GM23338 (cell line): ENCODE results near the gene GAREM1. TPM values are rescaled to one million over a fixed set of nuclear protein-coding genes. Genes with fewer than 3 reads are reported as not detected.

Source experiments
- ATAC-seq: fragments of 200-7000 bp; cut with Tn5 transposase; 3 replicates; pipeline ENCODE4 v1.9.1; 2020
- DNase-seq: peaks from one replicate; pipeline ENCODE4 v3.0.0-alpha.2; 2015; ENCODE audit warnings: low spot score
- H2AFZ ChIP-seq: fragments of 200-600 bp; sonication (generic); 2 replicates; pipeline ENCODE4 v1.8.0; 2016; ENCODE audit warnings: antibody characterized with exemption, mild to moderate bottlenecking, moderate library complexity
- H3F3A ChIP-seq: fragments of 200-600 bp; sonication (generic); replicated peaks from 2 replicates; pipeline ENCODE4 v1.8.0; 2017; ENCODE audit warnings: antibody characterized with exemption, mixed run types, low read depth
- H3K27ac ChIP-seq: fragments of 200-600 bp; sonication (generic); 2 replicates; pipeline ENCODE4 v1.6.1; 2016; ENCODE audit warnings: low read depth
- H3K27me3 ChIP-seq: fragments of 200-600 bp; sonication (generic); 2 replicates; pipeline ENCODE4 v1.8.0; 2016; ENCODE audit warnings: mild to moderate bottlenecking, mixed run types, moderate library complexity; ENCODE audit not compliant: insufficient read depth
- H3K36me3 ChIP-seq: fragments of 200-600 bp; sonication (generic); 2 replicates; pipeline ENCODE4 v1.8.0; 2016; ENCODE audit warnings: mild to moderate bottlenecking; ENCODE audit not compliant: insufficient read depth
- H3K4me1 ChIP-seq: fragments of 200-600 bp; sonication (generic); 2 replicates; pipeline ENCODE4 v1.8.0; 2016; ENCODE audit warnings: mild to moderate bottlenecking, moderate library complexity; ENCODE audit not compliant: insufficient read depth
- H3K4me2 ChIP-seq: fragments of 200-600 bp; sonication (generic); 2 replicates; pipeline ENCODE4 v1.7.1; 2017; ENCODE audit warnings: mixed run types
- H3K4me3 ChIP-seq: fragments of 200-600 bp; sonication (generic); 2 replicates; pipeline ENCODE4 v1.6.1; 2016; ENCODE audit warnings: mixed run types
- H3K79me2 ChIP-seq: fragments of 200-600 bp; sonication (generic); replicated peaks from 2 replicates; pipeline ENCODE4 v1.8.0; 2017; ENCODE audit warnings: mild to moderate bottlenecking; ENCODE audit not compliant: insufficient read depth
- H3K9me2 ChIP-seq: fragments of 200-600 bp; sonication (generic); 2 replicates; pipeline ENCODE4 v1.8.0; 2017; ENCODE audit not compliant: insufficient read depth
- H4K20me1 ChIP-seq: fragments of 200-600 bp; sonication (generic); replicated peaks from 2 replicates; pipeline ENCODE4 v1.8.0; 2017; ENCODE audit warnings: mild to moderate bottlenecking; ENCODE audit not compliant: insufficient read depth
- H3K27ac Mint-ChIP-seq: 2 replicates; pipeline ENCODE4 v1.8.0; 2020; ENCODE audit warnings: inconsistent platforms, mild to moderate bottlenecking, moderate library complexity, mixed read lengths
- H3K27me3 Mint-ChIP-seq: 3 replicates; pipeline ENCODE4 v1.8.0; 2022; ENCODE audit warnings: low read depth, mild to moderate bottlenecking, moderate library complexity, mixed read lengths, inconsistent platforms; ENCODE audit not compliant: insufficient read depth, poor library complexity
- H3K36me3 Mint-ChIP-seq: 3 replicates; pipeline ENCODE4 v1.8.0; 2021; ENCODE audit warnings: low read depth, mild to moderate bottlenecking, inconsistent platforms, moderate library complexity, mixed read lengths
- H3K4me1 Mint-ChIP-seq: 3 replicates; pipeline ENCODE4 v1.8.0; 2020; ENCODE audit warnings: mild to moderate bottlenecking, inconsistent platforms, mixed read lengths
- H3K4me3 Mint-ChIP-seq: 3 replicates; pipeline ENCODE4 v1.8.0; 2021; ENCODE audit warnings: moderate library complexity, mild to moderate bottlenecking, inconsistent platforms, mixed read lengths
- H3K9me3 Mint-ChIP-seq: 3 replicates; pipeline ENCODE4 v1.8.0; 2020; ENCODE audit warnings: moderate library complexity, mild to moderate bottlenecking, inconsistent platforms, mixed read lengths
- CREB1 ChIP-seq: fragments of 250-450 bp; sonication (Bioruptor Pico); IDR thresholded peaks from 2 replicates; pipeline ENCODE4 v1.5.0; 2020; ENCODE audit warnings: low read depth, mild to moderate bottlenecking, moderate library complexity
- CTCF ChIP-seq, 2 experiments: fragments of 200-600 bp in 1 of 2; sonication (generic) in 1 of 2; conservative IDR thresholded peaks; 2 replicates each; pipeline versions ENCODE4 v1.5.1 to v1.6.1; 2016 to 2017; ENCODE audit warnings: antibody characterized with exemption in 2 of 2, low read depth in 2 of 2, mild to moderate bottlenecking in 2 of 2, moderate library complexity in 1 of 2
- EZH2 ChIP-seq: fragments of 200-600 bp; sonication (generic); IDR thresholded peaks from one replicate; pipeline ENCODE4 v1.8.0; 2017; ENCODE audit warnings: antibody characterized with exemption, mild to moderate bottlenecking, low read depth; ENCODE audit not compliant: unreplicated experiment
- EZH2phosphoT487 ChIP-seq: fragments of 200-600 bp; sonication (generic); IDR thresholded peaks from one replicate; pipeline ENCODE4 v1.8.1; 2018; ENCODE audit warnings: antibody characterized with exemption; ENCODE audit not compliant: unreplicated experiment
- JUNB ChIP-seq: IDR thresholded peaks from one replicate; pipeline ENCODE4 v1.6.1; 2016; ENCODE audit warnings: antibody characterized with exemption; ENCODE audit not compliant: unreplicated experiment
- NANOG ChIP-seq: IDR thresholded peaks from 2 replicates; pipeline ENCODE4 v1.6.1; 2016; ENCODE audit warnings: antibody characterized with exemption, borderline replicate concordance
- POLR2AphosphoS5 ChIP-seq: IDR thresholded peaks from 2 replicates; pipeline ENCODE4 v1.6.1; 2016; ENCODE audit warnings: antibody characterized with exemption, low read depth
- STAT1 ChIP-seq: IDR thresholded peaks from one replicate; pipeline ENCODE4 v1.6.1; 2016; ENCODE audit warnings: antibody characterized with exemption; ENCODE audit not compliant: unreplicated experiment
- ZNF114 ChIP-seq: fragments of 250-450 bp; sonication (Bioruptor Pico); IDR thresholded peaks from 2 replicates; pipeline ENCODE4 v1.5.0; 2020; ENCODE audit warnings: mild to moderate bottlenecking, moderate library complexity
- ZNF331 ChIP-seq: fragments of 250-450 bp; sonication (Bioruptor Pico); IDR thresholded peaks from 2 replicates; pipeline ENCODE4 v1.5.0; 2020; ENCODE audit warnings: low read depth, mild to moderate bottlenecking, moderate library complexity
- polyA plus RNA-seq: library from polyadenylated mRNA; unstranded; fragments of >200 nt; fragmentation: Nextera tagmentation; extraction: Ambion mirVana; gene quantifications from 2 replicates; pipeline ENCODE4 v1.2.1, GENCODE V29; 2016
- total RNA-seq: library from RNA; depleted of rRNA; stranded (reverse); fragments of >200 nt; shearing (Covaris generic); gene quantifications from 2 replicates; pipeline ENCODE4 v1.2.3, GENCODE V29; 2014
- TF ChIP-seq, protein P1 (sequence below): IDR thresholded peaks from 2 replicates; pipeline ENCODE4 v1.6.1; 2016; ENCODE audit warnings: antibody characterized with exemption

Gene GAREM1
- total and polyA plus RNA-seq, 2 experiments from 2014 or later = 2.7 to 6.0 TPM

DNA sequence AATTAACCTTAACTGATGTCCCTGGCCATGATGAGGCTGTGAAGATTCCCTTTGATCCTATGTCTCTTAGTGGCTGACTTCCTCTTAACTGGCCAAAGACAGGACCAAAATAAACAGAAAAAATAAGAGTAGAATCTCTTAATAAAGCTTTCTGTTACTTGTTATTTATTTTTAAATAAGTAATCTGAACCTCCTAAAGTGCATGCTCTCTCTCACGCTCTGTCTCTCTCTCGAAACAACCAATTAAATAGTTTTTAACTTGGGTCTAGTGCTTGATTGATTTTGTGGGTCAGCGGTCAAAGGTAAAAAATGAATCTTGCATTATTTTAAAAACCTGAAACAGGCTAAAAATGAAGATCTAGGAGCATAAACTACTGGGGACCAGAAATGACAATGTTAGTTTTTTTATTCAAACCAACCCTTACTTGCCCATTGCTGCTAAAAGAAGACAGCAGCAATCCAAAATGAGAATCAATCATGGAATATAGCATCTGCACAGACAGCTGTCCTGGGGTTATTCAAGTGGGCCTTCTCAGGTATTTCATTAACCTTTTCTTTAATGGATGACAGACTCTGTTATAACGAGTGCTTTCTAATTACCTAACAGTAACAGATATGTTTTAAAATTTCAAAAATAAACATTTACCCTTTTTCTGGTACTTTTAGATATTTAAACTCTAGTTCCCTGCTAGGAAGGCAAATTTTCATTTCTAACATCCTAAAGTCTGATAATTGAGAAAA, 11.2 kb downstream of the GAREM1 start:
- H3K27me3 ChIP-seq = no peaks in the 10 kb centered on the region
- Mint-ChIP-seq H3K4me1 (peaks cover 18% of the 10 kb centered on the region), H3K9me3 (no peaks in the 10 kb centered on the region), H3K4me3 (no peak overlapping the region), H3K27ac (peak overlapping the region; percentile 4; the same call in 1 of the 2 replicates), H3K27me3 (no peaks in the 10 kb centered on the region), H3K36me3 (no peaks in the 10 kb centered on the region)
- DNase-seq = no peak
- H3K4me1 ChIP-seq = peaks cover 7% of the 10 kb centered on the region
- H2AFZ ChIP-seq = no peak overlapping the region
- no peak for ATAC-seq
- H4K20me1 ChIP-seq = 0 out of 2 replicates have a peak, but pooled peaks cover 3% of the 10 kb centered on the region
- no peak for TF ChIP-seq NANOG
- TF ChIP-seq JUNB = no peak
- TF ChIP-seq EZH2 = no peak
- TF ChIP-seq CREB1 (CRISPR knock-in tag) = no peak
- TF ChIP-seq STAT1 = no peak
- TF ChIP-seq CTCF (conservative IDR thresholded peaks at IDR 0.05; ENCODE audit: low read depth in 2 of 2) = no peak
- no peak for TF ChIP-seq ZNF331 (CRISPR knock-in tag)
- TF ChIP-seq, protein P1, sequence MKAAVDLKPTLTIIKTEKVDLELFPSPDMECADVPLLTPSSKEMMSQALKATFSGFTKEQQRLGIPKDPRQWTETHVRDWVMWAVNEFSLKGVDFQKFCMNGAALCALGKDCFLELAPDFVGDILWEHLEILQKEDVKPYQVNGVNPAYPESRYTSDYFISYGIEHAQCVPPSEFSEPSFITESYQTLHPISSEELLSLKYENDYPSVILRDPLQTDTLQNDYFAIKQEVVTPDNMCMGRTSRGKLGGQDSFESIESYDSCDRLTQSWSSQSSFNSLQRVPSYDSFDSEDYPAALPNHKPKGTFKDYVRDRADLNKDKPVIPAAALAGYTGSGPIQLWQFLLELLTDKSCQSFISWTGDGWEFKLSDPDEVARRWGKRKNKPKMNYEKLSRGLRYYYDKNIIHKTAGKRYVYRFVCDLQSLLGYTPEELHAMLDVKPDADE = no peak
- TF ChIP-seq EZH2phosphoT487 = no peak
- no peak for TF ChIP-seq POLR2AphosphoS5
- no peak overlapping the region for H3K4me3 ChIP-seq
- no peaks in the 10 kb centered on the region for H3F3A ChIP-seq
- no peak overlapping the region for H3K4me2 ChIP-seq
- no peaks in the 10 kb centered on the region for H3K36me3 ChIP-seq
- no peak overlapping the region for H3K27ac ChIP-seq
- H3K79me2 ChIP-seq = peaks cover 55% of the 10 kb centered on the region
- H3K9me2 ChIP-seq = no peaks in the 10 kb centered on the region

DNA sequence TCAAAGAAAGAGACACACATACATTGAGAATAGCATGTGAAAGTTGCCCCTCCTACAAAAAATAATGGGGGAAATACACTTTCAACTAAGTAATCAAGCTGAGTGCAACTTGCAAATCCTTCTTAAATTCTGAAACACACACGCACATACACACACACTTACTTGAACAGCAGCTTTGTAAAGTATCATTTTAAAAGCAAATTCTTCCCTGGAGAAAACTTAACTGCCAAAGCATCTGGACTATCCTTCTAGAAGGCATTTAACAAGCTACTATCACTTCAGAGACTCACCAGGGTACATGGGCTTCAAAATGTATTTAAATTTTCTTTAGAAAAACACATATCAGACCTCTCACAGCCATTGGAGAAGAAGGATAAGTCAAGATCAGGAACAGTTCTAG, 15.3 kb downstream of the GAREM1 start:
- Mint-ChIP-seq H3K36me3 (no peaks in the 10 kb centered on the region), H3K27ac (no peak overlapping the region), H3K4me1 (peaks cover 8% of the 10 kb centered on the region), H3K4me3 (no peak overlapping the region), H3K27me3 (no peaks in the 10 kb centered on the region), H3K9me3 (no peaks in the 10 kb centered on the region)
- TF ChIP-seq ZNF114 (CRISPR knock-in tag) (no peak), EZH2 (no peak), JUNB (no peak)
- ATAC-seq = no peak
- H3K4me3 ChIP-seq = no peak overlapping the region
- no peaks in the 10 kb centered on the region for H3K36me3 ChIP-seq
- no peaks in the 10 kb centered on the region for H3K27me3 ChIP-seq
- H3K27ac ChIP-seq = no peak overlapping the region
- H3K9me2 ChIP-seq = no peaks in the 10 kb centered on the region
- no peaks in the 10 kb centered on the region for H3F3A ChIP-seq
- H2AFZ ChIP-seq = no peak overlapping the region
- no peak overlapping the region for H3K4me2 ChIP-seq
- peaks cover 35% of the 10 kb centered on the region for H3K79me2 ChIP-seq
- H4K20me1 ChIP-seq = 0 out of 2 replicates have a peak, but pooled peaks cover 3% of the 10 kb centered on the region
- H3K4me1 ChIP-seq = no peaks in the 10 kb centered on the region
- DNase-seq = no peak
